ENCODE data around the gene VAV3.
A peak's percentile ranks its signal among the peaks of the same experiment; 100 is the strongest.

VAV3 gene

DNA sequence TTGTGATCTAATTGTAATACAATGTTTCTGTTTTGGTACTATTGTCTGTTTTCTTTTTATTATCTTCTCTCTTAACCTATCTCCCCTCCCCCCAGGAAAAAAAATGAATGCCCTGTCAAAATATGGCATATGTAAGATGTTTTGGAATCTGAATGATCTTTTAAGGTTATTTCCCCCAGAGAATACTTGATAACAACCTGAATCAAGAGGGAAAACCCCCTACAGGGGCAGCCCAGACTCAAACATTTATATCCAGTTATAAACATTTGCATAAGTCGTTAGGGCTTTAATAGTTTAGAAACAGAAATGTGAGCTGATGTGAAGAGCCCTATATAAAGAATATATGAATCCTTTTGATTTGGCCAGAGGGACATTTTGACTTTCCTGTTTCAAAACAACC lies 169.5 kb downstream of the VAV3 start:
- DNase-seq (ENCODE audit: low read depth in 2 of 2, low spot score in 1 of 2) = no peak

DNA sequence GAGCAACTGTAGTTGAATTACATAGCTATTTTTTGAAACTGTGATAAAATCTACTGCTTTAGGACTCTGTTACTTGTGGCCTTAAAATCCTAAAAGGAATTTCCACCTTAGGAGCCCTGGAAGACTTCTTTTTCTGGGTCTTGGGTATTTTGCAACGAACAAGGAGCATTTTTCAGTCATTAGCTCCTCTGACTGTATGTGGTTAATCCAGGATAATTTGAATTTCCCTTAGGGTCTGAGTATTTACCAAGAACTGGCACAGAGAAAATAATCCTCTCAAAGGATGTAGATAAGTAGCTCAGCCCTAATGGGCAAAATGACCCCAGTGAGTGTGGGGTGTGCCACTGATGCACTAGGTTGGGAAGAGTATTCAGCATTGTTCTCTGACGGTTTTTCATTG lies 170.4 kb downstream of the VAV3 start:
- DNase-seq (ENCODE audit: low read depth in 2 of 2, low spot score in 1 of 2) = no peak

DNA sequence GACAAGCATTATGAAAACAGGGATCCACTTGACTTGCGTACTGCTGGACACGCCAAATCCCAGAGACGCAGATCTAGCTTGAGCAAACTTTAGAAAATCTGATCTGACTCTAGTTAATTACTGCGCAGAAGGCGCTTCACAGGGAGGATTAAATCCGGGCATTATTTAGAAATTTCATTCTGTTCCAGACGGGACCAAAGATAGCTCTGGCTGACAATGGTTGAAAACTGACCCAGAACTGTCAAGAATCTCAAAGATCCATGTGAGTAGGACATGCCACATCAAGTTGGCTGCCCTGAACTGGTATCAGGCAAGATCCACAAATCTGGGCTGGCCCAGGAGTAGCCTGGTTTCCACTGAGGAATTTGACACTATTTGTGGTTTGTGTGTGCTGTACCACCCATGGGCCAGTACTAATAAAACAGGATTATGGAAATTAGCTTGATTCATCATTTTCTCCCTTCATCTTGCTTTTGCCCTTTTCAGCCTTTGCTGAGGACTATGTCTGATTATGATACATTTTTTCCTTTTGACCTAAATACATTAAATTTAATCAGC lies 171.0 kb downstream of the VAV3 start:
- DNase-seq (ENCODE audit: low read depth in 2 of 2, low spot score in 1 of 2) = no peak

DNA sequence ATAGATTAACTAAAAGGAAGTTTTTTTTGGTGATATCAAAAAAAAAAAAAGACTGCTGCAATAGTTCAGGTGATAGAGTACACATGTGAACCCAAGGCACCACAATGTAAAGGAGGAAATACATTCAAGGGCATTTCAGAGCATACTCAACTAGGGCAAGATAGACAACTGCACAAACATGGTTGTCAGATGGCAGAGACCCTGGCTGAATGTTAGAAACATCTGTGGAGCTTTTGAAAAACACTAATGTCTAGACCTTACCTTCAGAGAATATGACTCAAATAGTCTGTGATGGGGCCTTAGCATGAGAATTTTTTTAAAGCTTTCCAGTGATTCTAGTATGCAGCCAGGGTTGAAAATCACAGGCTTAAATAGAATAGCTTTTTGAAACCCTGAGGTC lies 173.6 kb downstream of the VAV3 start:
- no peak for DNase-seq (ENCODE audit: low read depth in 2 of 2, low spot score in 1 of 2)

DNA sequence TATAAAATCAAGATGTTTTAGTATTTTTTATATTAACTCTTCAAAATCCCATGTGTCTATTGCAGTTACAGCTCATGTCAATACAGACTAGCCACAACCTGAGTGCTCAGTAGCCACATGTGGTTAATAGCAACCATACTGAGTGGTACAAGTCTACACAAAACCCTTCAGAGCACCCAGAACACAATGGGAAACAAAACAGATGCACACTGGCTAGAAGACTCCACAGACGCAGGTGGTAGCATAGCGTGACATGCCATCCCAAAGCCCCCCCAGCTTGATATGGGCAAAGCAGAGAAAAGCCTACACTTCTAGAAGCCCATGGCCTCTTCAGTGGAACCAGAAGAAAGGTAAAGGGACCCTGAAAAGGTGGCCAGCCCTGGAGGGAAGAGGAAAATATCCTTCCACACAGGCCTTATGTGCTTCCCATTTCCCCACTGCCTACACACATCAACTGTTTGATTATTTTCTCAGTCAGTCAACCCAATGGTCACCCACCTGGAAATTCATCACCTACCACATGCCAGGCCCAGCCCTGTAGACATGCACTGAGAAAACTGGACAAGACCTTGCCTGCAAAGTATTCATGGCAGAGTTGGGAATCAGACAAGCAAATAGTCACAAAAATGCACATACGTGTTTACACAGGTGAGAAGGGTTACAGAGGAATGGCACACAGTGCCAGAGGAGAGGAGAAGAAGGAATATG lies 175.0 kb downstream of the VAV3 start:
- no peak for DNase-seq (ENCODE audit: low read depth in 2 of 2, low spot score in 1 of 2)

- DNase-seq (ENCODE audit: low read depth in 2 of 2, low spot score in 1 of 2) = no peak
These were observed 176.5 kb downstream of the VAV3 start for GRCh38 chr1:107788206-107789202.

DNA sequence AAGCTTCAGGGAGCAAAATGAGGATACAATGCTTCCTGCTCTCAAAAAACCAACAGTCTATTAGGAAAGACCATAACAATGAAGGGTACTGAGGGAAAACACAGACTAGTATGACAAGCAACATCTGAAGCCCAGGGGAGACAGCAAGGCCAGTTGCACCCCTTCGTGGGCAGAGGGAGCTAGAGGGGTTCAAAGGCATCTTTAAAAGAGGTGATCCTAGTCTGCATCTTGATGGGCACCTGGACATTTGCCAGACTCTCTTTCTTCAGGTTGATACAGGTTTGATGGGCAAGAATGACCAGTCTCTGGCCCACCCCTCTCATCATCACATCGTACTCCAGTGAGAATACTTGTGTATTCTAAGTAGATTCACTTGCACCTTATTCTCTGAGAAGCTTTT lies 177.7 kb downstream of the VAV3 start:
- DNase-seq (ENCODE audit: low read depth in 2 of 2, low spot score in 1 of 2) = peak in 1 of 2 donors; percentile 2

GRCh38 chr1:107786203-107786845 lies 178.7 kb downstream of the VAV3 start:
- DNase-seq (ENCODE audit: low read depth in 2 of 2, low spot score in 1 of 2) = no peak

- DNase-seq (ENCODE audit: low read depth in 2 of 2, low spot score in 1 of 2) = no peak
These were observed 179.3 kb downstream of the VAV3 start for GRCh38 chr1:107785496-107786202.

DNA sequence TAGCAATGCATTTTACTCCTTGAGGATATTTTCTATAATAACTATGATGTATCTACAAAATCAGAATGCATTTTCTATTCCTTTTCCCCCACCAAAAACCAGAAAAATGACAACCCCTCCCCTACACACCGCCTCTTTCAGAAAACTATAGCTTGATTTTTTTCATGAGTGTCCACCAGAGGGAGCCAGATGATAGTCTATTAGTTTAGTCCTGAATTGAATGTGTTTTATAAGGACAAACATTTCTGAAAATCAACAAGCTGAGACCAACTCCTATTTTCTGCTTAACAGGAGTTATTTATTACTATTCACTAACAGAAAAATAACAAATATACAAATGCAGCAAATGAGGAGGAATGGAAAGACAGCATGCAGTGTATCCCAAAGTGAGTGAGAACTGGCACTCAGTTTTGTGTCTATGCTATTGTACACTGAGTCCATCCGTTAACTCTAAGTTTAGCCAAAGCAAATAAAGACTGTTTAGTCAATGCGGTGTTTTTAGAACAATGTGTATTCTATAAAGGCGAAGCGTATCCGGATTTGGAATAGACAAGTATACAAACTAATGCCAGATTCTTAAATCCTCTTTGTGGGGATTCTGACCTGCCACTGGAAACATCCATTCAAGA lies 182.6 kb downstream of the VAV3 start:
- DNase-seq (ENCODE audit: low read depth in 2 of 2, low spot score in 1 of 2) = peak in 1 of 2 donors; percentile 12

- DNase-seq (ENCODE audit: low read depth in 2 of 2, low spot score in 1 of 2) = no peak
These were observed 183.7 kb downstream of the VAV3 start for GRCh38 chr1:107781245-107781644.

DNA sequence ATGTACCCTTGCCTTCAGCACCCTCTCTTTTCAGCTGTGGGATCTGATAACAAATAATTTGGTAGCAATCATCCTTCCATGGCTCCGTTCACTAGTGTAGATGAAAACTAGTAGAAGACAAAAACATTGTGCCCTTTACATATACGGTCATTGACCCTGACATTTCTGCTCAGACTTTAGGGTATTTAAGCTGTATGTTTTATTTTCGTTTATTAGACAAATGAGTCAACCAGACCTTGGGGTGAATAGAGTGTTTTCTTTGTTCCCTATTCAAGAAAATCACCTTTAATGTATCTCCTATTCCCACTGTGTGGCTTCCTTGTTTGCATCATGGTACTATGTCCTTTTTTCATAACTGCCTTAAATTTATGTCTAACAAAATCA lies 187.3 kb downstream of the VAV3 start:
- DNase-seq (ENCODE audit: low read depth in 2 of 2, low spot score in 1 of 2) = no peak

DNA sequence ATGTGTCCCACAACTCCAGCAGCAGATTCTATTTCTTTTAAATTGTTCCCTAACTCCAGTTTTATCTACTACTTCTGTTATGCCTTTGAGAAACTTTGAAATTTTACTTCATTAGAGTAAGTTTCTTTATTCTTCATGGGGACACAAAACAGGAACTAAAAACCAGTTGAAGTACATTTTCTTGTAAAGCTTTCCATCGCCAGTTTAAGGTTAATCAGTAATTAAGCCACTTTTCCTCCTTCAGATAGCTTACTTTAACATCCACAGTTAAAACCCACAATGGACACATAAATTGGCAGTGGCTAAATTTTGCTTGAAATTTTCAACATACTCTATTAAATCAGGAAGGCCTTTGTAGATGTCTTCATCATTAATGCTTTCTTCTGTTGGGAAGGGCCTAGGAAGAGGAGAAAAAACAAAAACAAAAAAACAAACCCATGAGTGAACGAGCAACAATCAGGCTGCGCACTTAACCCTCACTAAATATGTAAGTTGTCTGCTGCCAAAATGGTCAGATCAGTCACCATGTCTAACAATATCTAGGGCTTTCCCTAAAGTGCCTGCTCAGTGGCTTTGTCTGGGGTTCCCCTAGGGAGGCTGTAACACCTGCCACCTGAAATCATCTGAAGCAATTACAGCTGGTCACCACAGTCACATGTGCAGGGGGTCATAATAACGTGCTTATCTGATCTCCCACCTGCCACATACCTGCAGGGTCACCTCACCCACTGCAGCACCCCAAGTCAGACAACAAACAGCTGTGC lies 187.9 kb downstream of the VAV3 start:
- no peak for DNase-seq (ENCODE audit: low read depth in 2 of 2, low spot score in 1 of 2)

DNA sequence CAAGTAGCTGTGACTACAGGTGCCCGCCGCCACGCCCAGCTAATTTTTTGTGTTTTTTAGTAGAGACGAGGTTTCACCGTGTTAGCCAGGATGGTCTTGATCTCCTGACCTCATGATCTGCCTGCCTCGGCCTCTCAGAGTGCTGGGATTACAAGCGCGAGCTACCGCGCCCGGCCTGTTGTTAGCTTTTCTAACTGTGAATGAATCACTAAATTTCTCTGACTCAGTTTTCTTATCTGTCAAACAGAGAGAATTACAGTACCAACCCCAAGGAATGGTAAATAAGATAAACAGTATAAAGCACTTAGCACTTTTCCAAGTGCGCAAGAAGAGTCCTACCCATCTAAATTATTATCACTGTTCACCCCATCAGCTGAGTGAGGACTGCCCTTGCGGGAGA lies 193.6 kb downstream of the VAV3 start:
- no peak for DNase-seq (ENCODE audit: low read depth in 2 of 2, low spot score in 1 of 2)

DNA sequence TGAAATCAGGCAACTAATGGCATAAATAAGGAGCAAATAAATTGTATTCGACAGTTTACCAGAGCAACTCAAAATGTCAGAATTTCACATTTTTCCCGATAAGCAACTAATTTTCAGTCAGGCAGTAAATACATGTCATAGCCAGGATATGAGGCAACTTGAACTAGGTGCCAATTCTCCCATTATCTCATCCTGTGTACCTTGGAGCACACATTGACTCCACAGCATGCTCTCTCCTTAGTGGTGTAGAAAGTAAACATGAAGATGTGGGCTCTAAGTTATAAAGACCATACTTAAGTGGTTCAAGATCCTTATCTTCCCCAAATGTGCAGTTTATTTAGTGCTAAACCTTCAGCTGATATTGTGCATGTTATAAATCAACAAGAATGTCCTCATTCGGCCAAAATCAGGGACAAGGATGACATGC lies 197.8 kb downstream of the VAV3 start:
- no peak for DNase-seq (ENCODE audit: low read depth in 2 of 2, low spot score in 1 of 2)

DNA sequence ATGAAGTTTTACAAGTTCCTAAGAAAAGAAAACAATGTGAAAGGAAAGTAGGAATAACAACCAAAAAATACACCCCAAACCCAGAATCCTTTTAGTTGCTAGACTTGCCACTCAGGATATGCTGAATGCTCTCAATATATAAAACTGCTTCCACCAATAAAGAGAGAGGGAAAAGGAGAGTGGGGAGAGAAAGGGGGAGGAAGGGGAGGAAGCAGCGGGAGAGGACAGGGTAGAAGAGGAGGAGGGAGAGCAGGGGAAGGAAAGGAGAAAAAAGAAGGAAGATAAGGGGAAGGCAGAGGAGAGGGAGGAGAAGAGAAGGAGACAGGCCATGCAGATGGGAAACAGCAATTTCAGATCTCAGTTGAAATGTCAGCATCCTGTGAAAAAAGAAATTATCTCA lies 198.4 kb downstream of the VAV3 start:
- no peak for DNase-seq (ENCODE audit: low read depth in 2 of 2, low spot score in 1 of 2)

GRCh38 chr1:107762751-107763390 lies 202.1 kb downstream of the VAV3 start:
- no peak for DNase-seq (ENCODE audit: low read depth in 2 of 2, low spot score in 1 of 2)

DNA sequence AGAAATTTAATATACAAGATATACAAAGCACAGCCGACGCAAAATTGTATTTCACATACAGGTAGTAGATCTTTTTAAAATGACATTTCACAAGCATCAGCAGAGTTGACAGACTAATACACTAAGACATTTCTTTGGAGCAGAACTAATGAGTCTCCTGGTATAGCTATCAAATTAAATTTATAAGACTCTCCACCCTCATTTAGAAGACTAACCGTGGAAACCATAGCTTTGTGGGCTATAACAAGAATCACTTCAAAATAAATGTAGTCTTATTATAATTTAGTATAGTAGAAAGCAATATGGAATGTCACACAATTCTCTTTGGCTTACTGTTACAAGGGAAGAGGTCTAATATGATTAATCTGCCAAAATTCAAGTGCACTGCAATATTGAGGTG lies 204.9 kb downstream of the VAV3 start:
- DNase-seq (ENCODE audit: low read depth in 2 of 2, low spot score in 1 of 2) = no peak

GRCh38 chr1:107750364-107750959 lies 214.5 kb downstream of the VAV3 start:
- DNase-seq (ENCODE audit: low read depth in 2 of 2, low spot score in 1 of 2) = no peak
